UCSD-AML1 (cell line): Measurements from ENCODE around the gene MIGA2.
"Not testable (repeated sequence)": the region's sequence is repeated elsewhere in the genome, so short reads cannot be mapped to it uniquely, and the experiment has no call there.

Experiments
- DNase-seq: peaks from one replicate; lab custom pipeline; 2025; ENCODE audit not compliant: unreplicated experiment; lab: John Stamatoyannopoulos, UW

The MIGA2 gene

GRCh38 chr9:129036241-129036922, at the start of gene MIGA2:
MIGA2 (plus strand) TSS chr9:129036626; CDS start chr9:129040595, 3,969 bp downstream.
- peak; percentile 97 for DNase-seq

- no peak for DNase-seq
Measured at GRCh38 chr9:128986671-128987070, 49.8 kb upstream of the MIGA2 start.

- DNase-seq = no peak
Measured at GRCh38 chr9:128987805-128988204, 48.6 kb upstream of the MIGA2 start.

- DNase-seq = no peak
Measured at GRCh38 chr9:128992995-128993394, 43.4 kb upstream of the MIGA2 start.

- DNase-seq = no peak
Measured at GRCh38 chr9:128995791-128996190, 40.6 kb upstream of the MIGA2 start.

- no peak for DNase-seq
Measured at GRCh38 chr9:128998462-128998861, 38.0 kb upstream of the MIGA2 start.

GRCh38 chr9:128999581-129000206, 36.7 kb upstream of the MIGA2 start:
- DNase-seq = no peak

GRCh38 chr9:129001504-129002325, 34.7 kb upstream of the MIGA2 start:
- DNase-seq = no peak

- no peak for DNase-seq
Measured at GRCh38 chr9:129002992-129003391, 33.4 kb upstream of the MIGA2 start.

- DNase-seq = not testable (repeated sequence)
Measured at GRCh38 chr9:129004173-129004572, 32.3 kb upstream of the MIGA2 start.

- no peak for DNase-seq
Measured at GRCh38 chr9:129005336-129005997, 31.0 kb upstream of the MIGA2 start.

GRCh38 chr9:129006328-129007034, 29.9 kb upstream of the MIGA2 start:
- peak; percentile 61 for DNase-seq

GRCh38 chr9:129007035-129007765, 29.2 kb upstream of the MIGA2 start:
- DNase-seq = no peak

GRCh38 chr9:129007766-129008468, 28.5 kb upstream of the MIGA2 start:
- no peak for DNase-seq

GRCh38 chr9:129008469-129008965, 27.9 kb upstream of the MIGA2 start:
- DNase-seq = no peak

GRCh38 chr9:129008986-129009583, 27.3 kb upstream of the MIGA2 start:
- no peak for DNase-seq

- no peak for DNase-seq
Measured at GRCh38 chr9:129009584-129010141, 26.8 kb upstream of the MIGA2 start.

- DNase-seq = no peak
Measured at GRCh38 chr9:129010267-129010975, 26.0 kb upstream of the MIGA2 start.
